Measurements from ENCODE around the gene GPC6. TPM values are rescaled to one million over a fixed set of nuclear protein-coding genes. Genes with fewer than 3 reads are reported as not detected.

GPC6 gene
- total RNA-seq, 1 experiment from 2014 or later = 0.22 TPM

- BruUV-seq (replicated peaks) = no TSS peak
- DNase-seq (ENCODE audit: low read depth, low spot score) (no peak), ATAC-seq (no peak)
- Histone ChIP-seq H3K9ac (ENCODE audit: low read length) (no peak overlapping the region), H3K27me3 (ENCODE audit: insufficient read depth, low read length) (no peaks in the 10 kb centered on the region), H2AFZ (ENCODE audit: low read depth, low read length, poor library complexity, severe bottlenecking) (no peak overlapping the region), H3K4me1 (ENCODE audit: control insufficient read depth in 1 of 2, insufficient read depth in 2 of 2, low read length in 2 of 2) (no peaks in the 10 kb centered on the region), H3K27ac (ENCODE audit: low read depth, low read length) (no peak overlapping the region), H3K9me2 (ENCODE audit: insufficient read depth) (no peaks in the 10 kb centered on the region), H3K9me3 (ENCODE audit: control insufficient read depth in 1 of 2, insufficient read depth in 1 of 2, low read depth in 1 of 2, low read length in 2 of 2) (peaks cover 3 to 15% of the 10 kb centered on the region in 2 experiments; a peak in 2 of 4 replicates), H4K20me1 (ENCODE audit: insufficient read depth) (no peaks in the 10 kb centered on the region), H3K4me2 (ENCODE audit: low read length) (no peak overlapping the region), H3K79me2 (ENCODE audit: insufficient read depth, low read length) (no peaks in the 10 kb centered on the region), H3K4me3 (replicated peaks in 1 of 2; ENCODE audit: low read depth in 1 of 2, low read length in 2 of 2) (no peak overlapping the region), H3K36me3 (ENCODE audit: control insufficient read depth in 1 of 2, insufficient read depth in 2 of 2, low read length in 2 of 2) (no peaks in the 10 kb centered on the region)
- TF ChIP-seq FOSL1 (IDR thresholded peaks at IDR 0.05; ENCODE audit: low read depth) (no peak), MAX (IDR thresholded peaks at IDR 0.05) (no peak), ATF3 (IDR thresholded peaks at IDR 0.05) (no peak), YY1 (IDR thresholded peaks at IDR 0.05; ENCODE audit: extremely low read depth, insufficient replicate concordance, low read depth, low read length) (no peak), RAD21 (IDR thresholded peaks at IDR 0.05; ENCODE audit: low read depth) (no peak), CTCF (IDR thresholded peaks at IDR 0.05 in 2 of 3, conservative IDR thresholded peaks at IDR 0.05 in 1 of 3; ENCODE audit: borderline replicate concordance in 1 of 3, insufficient read depth in 1 of 3, low read depth in 2 of 3, low read length in 2 of 3) (no peak), POLR2A (IDR thresholded peaks at IDR 0.05; ENCODE audit: borderline replicate concordance, extremely low read depth, insufficient read depth, insufficient read length) (no peak), EGR1 (IDR thresholded peaks at IDR 0.05; ENCODE audit: low read depth) (no peak), ZNF274 (IDR thresholded peaks at IDR 0.05; ENCODE audit: low read depth, low read length) (no peak)
- ChIA-PET CTCF (no interaction called here), POLR2A (no interaction called here), RAD21 (ENCODE audit: low non-redundant PET in 1 of 2, low total read pairs in 2 of 2, uncharacterized antibody in 2 of 2, unreplicated experiment in 2 of 2) (no interaction called here)
- intact Hi-C loops (cut with micrococcal nuclease) = no loop called here
Measured at GRCh38 chr13:93368718-93369117, 142.1 kb downstream of the GPC6 start.
